HG03520 (cell line): ENCODE results near the gene MAN1A1.

ENCODE experiments used
- ATAC-seq: cut with Tn5 transposase; IDR thresholded peaks from one replicate; pipeline ENCODE4 v1.9.1; 2021; ENCODE audit warnings: mild to moderate bottlenecking, moderate library complexity; ENCODE audit not compliant: unreplicated experiment

The MAN1A1 gene

GRCh38 chr6:119326291-119327005 lies 23.1 kb downstream of the MAN1A1 start:
- ATAC-seq: no peak

- ATAC-seq: no peak
Measured at GRCh38 chr6:119325559-119326265, 23.8 kb downstream of the MAN1A1 start.

- ATAC-seq: no peak
Measured at GRCh38 chr6:119324718-119325117, 24.8 kb downstream of the MAN1A1 start.

- no peak for ATAC-seq
Measured at GRCh38 chr6:119323931-119324330, 25.6 kb downstream of the MAN1A1 start.

- no peak for ATAC-seq
Measured at GRCh38 chr6:119323478-119323877, 26.1 kb downstream of the MAN1A1 start.

GRCh38 chr6:119322715-119323350 lies 26.7 kb downstream of the MAN1A1 start:
- no peak for ATAC-seq

- ATAC-seq: no peak
Measured at GRCh38 chr6:119322034-119322433, 27.5 kb downstream of the MAN1A1 start.

GRCh38 chr6:119319694-119320093 lies 29.9 kb downstream of the MAN1A1 start:
- no peak for ATAC-seq

GRCh38 chr6:119318730-119319129 lies 30.8 kb downstream of the MAN1A1 start:
- no peak for ATAC-seq

- ATAC-seq: no peak
Measured at GRCh38 chr6:119318176-119318575, 31.4 kb downstream of the MAN1A1 start.

- no peak for ATAC-seq
Measured at GRCh38 chr6:119317007-119317406, 32.6 kb downstream of the MAN1A1 start.

- ATAC-seq: peak; percentile 55
Measured at GRCh38 chr6:119314885-119315272, 34.7 kb downstream of the MAN1A1 start.

- ATAC-seq: peak; percentile 61
Measured at GRCh38 chr6:119313937-119314884, 35.4 kb downstream of the MAN1A1 start.

GRCh38 chr6:119312875-119313338 lies 36.7 kb downstream of the MAN1A1 start:
- peak; percentile 35 for ATAC-seq

- ATAC-seq: no peak
Measured at GRCh38 chr6:119312441-119312840, 37.1 kb downstream of the MAN1A1 start.

- ATAC-seq: no peak
Measured at GRCh38 chr6:119311514-119312142, 37.9 kb downstream of the MAN1A1 start.

- ATAC-seq: no peak
Measured at GRCh38 chr6:119310486-119311036, 39.0 kb downstream of the MAN1A1 start.

GRCh38 chr6:119308991-119309657 lies 40.4 kb downstream of the MAN1A1 start:
- ATAC-seq: no peak

- no peak for ATAC-seq
Measured at GRCh38 chr6:119308048-119308570, 41.5 kb downstream of the MAN1A1 start.
